Measurements from ENCODE around the gene IER5. TPM values are rescaled to one million over a fixed set of nuclear protein-coding genes. Genes with fewer than 3 reads are reported as not detected.

IER5 gene
- total RNA-seq, 2 experiments from 2014 or later, result 33.5 to 34.4 TPM

- Mint-ChIP-seq H3K9me3 (no peaks in the 10 kb centered on the region), H3K4me3 (no peak overlapping the region), H3K4me1 (ENCODE audit: low read depth) (peaks cover 35% of the 10 kb centered on the region), H3K36me3 (ENCODE audit: low read depth) (no peaks in the 10 kb centered on the region), H3K27me3 (ENCODE audit: low read depth) (peaks cover 6% of the 10 kb centered on the region), H3K27ac (no peak overlapping the region)
- intact Hi-C loops (cut with micrococcal nuclease), result loop anchor here (1.0 kb wide), 3 partner anchors 29 to 44 kb away; no protein-coding TSS in a partner anchor
- CTCF ChIA-PET, result interaction anchor here (0.7 to 1.7 kb wide), 3 partner anchors 36 to 169 kb away, joined by 3 to 9 read pairs (median 4); no protein-coding TSS in a partner anchor
- no peak for DNase-seq
These were observed 45.5 kb downstream of the IER5 start for GRCh38 chr1:181133969-181134418.

GRCh38 chr1:181134543-181135436 lies 46.3 kb downstream of the IER5 start:
- H3K27ac Mint-ChIP-seq, result peak overlapping the region; percentile 90
- H3K4me3 Mint-ChIP-seq, result peak overlapping the region; percentile 25
- H3K4me1 Mint-ChIP-seq (ENCODE audit: low read depth), result peaks cover 39% of the 10 kb centered on the region
- H3K9me3 Mint-ChIP-seq, result no peaks in the 10 kb centered on the region
- H3K27me3 Mint-ChIP-seq (ENCODE audit: low read depth), result peaks cover 6% of the 10 kb centered on the region
- intact Hi-C loops (cut with micrococcal nuclease), result loop anchor here (1.0 kb wide), 3 partner anchors 29 to 44 kb away; no protein-coding TSS in a partner anchor
- CTCF ChIA-PET, result interaction anchor here (0.7 to 2.8 kb wide), 5 partner anchors 31 to 168 kb away, joined by 3 to 11 read pairs (median 4); no protein-coding TSS in a partner anchor
- DNase-seq, result peak; percentile 68
- no peaks in the 10 kb centered on the region for H3K36me3 Mint-ChIP-seq (ENCODE audit: low read depth)

GRCh38 chr1:181135437-181135731 lies 46.9 kb downstream of the IER5 start:
- intact Hi-C loops (cut with micrococcal nuclease), result no loop called here
- Mint-ChIP-seq H3K4me3 (no peak overlapping the region), H3K27me3 (ENCODE audit: low read depth) (no peaks in the 10 kb centered on the region), H3K27ac (peak overlapping the region; percentile 90), H3K9me3 (no peaks in the 10 kb centered on the region), H3K36me3 (ENCODE audit: low read depth) (no peaks in the 10 kb centered on the region), H3K4me1 (ENCODE audit: low read depth) (peaks cover 45% of the 10 kb centered on the region)
- CTCF ChIA-PET, result interaction anchor here (0.7 to 2.8 kb wide), 5 partner anchors 31 to 56 kb away, joined by 3 to 11 read pairs (median 4); no protein-coding TSS in a partner anchor
- DNase-seq, result peak; percentile 54

- intact Hi-C loops (cut with micrococcal nuclease), result no loop called here
- no peak overlapping the region for H3K4me3 Mint-ChIP-seq
- no peaks in the 10 kb centered on the region for H3K36me3 Mint-ChIP-seq (ENCODE audit: low read depth)
- no peaks in the 10 kb centered on the region for H3K27me3 Mint-ChIP-seq (ENCODE audit: low read depth)
- H3K4me1 Mint-ChIP-seq (ENCODE audit: low read depth), result peaks cover 49% of the 10 kb centered on the region
- H3K27ac Mint-ChIP-seq, result peak overlapping the region; percentile 90
- CTCF ChIA-PET, result interaction anchor here (0.6 to 2.8 kb wide), 6 partner anchors 30 to 95 kb away, joined by 3 to 11 read pairs (median 4); no protein-coding TSS in a partner anchor
- H3K9me3 Mint-ChIP-seq, result no peaks in the 10 kb centered on the region
- no peak for DNase-seq
These were observed 47.6 kb downstream of the IER5 start for GRCh38 chr1:181135815-181136737.

- no peak for DNase-seq
- Mint-ChIP-seq H3K27ac (peak overlapping the region; percentile 9), H3K4me3 (no peak overlapping the region), H3K4me1 (ENCODE audit: low read depth) (peaks cover 51% of the 10 kb centered on the region), H3K9me3 (no peaks in the 10 kb centered on the region), H3K27me3 (ENCODE audit: low read depth) (no peaks in the 10 kb centered on the region), H3K36me3 (ENCODE audit: low read depth) (no peaks in the 10 kb centered on the region)
- CTCF ChIA-PET, result interaction anchor here (2.8 kb wide), 1 partner anchor 32 kb away, joined by 11 read pairs; no protein-coding TSS in a partner anchor
- intact Hi-C loops (cut with micrococcal nuclease), result no loop called here
These were observed 48.2 kb downstream of the IER5 start for GRCh38 chr1:181136738-181137122.

GRCh38 chr1:181137217-181137743 lies 48.8 kb downstream of the IER5 start:
- Mint-ChIP-seq H3K27ac (no peak overlapping the region), H3K4me1 (ENCODE audit: low read depth) (peaks cover 56% of the 10 kb centered on the region), H3K4me3 (no peak overlapping the region), H3K36me3 (ENCODE audit: low read depth) (no peaks in the 10 kb centered on the region), H3K9me3 (no peaks in the 10 kb centered on the region), H3K27me3 (ENCODE audit: low read depth) (no peaks in the 10 kb centered on the region)
- intact Hi-C loops (cut with micrococcal nuclease), result no loop called here
- DNase-seq, result no peak
- CTCF ChIA-PET, result interaction anchor here (2.8 kb wide), 1 partner anchor 33 kb away, joined by 11 read pairs; no protein-coding TSS in a partner anchor

- H3K36me3 Mint-ChIP-seq (ENCODE audit: low read depth), result no peaks in the 10 kb centered on the region
- no peaks in the 10 kb centered on the region for H3K9me3 Mint-ChIP-seq
These were observed 51.1 kb downstream of the IER5 start for GRCh38 chr1:181139631-181140061.

GRCh38 chr1:181140398-181140797 lies 51.9 kb downstream of the IER5 start:
- DNase-seq, result peak; percentile 65
- H3K27me3 Mint-ChIP-seq (ENCODE audit: low read depth), result no peaks in the 10 kb centered on the region
- intact Hi-C loops (cut with micrococcal nuclease), result loop anchor here (1.0 to 5.0 kb wide), 4 partner anchors 41 to 1263 kb away; partner anchors contain the start of genes TOR1AIP2 and XPR1
- no peaks in the 10 kb centered on the region for H3K9me3 Mint-ChIP-seq
- peaks cover 47% of the 10 kb centered on the region for H3K4me1 Mint-ChIP-seq (ENCODE audit: low read depth)
- peak overlapping the region; percentile 55 for H3K27ac Mint-ChIP-seq
- CTCF ChIA-PET, result interaction anchor here (1.9 to 12.8 kb wide), 9 partner anchors 20 to 259 kb away, joined by 6 to 158 read pairs (median 63); partner anchors contain the start of gene MR1
- no peaks in the 10 kb centered on the region for H3K36me3 Mint-ChIP-seq (ENCODE audit: low read depth)
- peak overlapping the region; percentile 5 for H3K4me3 Mint-ChIP-seq

More at GRCh38 chr1:181139631-181140061, 51.1 kb downstream of the IER5 start:
- Mint-ChIP-seq H3K4me1 (ENCODE audit: low read depth) (peaks cover 55% of the 10 kb centered on the region), H3K27ac (no peak overlapping the region), H3K27me3 (ENCODE audit: low read depth) (no peaks in the 10 kb centered on the region), H3K4me3 (no peak overlapping the region)
- DNase-seq, result no peak
- CTCF ChIA-PET, result interaction anchor here (0.9 to 12.8 kb wide), 7 partner anchors 25 to 258 kb away, joined by 3 to 158 read pairs (median 54); partner anchors contain the start of gene MR1
- intact Hi-C loops (cut with micrococcal nuclease), result loop anchor here (1.0 to 5.0 kb wide), 4 partner anchors 40 to 1262 kb away; partner anchors contain the start of genes TOR1AIP2 and XPR1

- intact Hi-C loops (cut with micrococcal nuclease), result loop anchor here (1.0 to 5.0 kb wide), 9 partner anchors 8 to 1264 kb away; partner anchors contain the start of genes IER5, STX6, TOR1AIP2 and XPR1
- Mint-ChIP-seq H3K4me3 (peak overlapping the region; percentile 5), H3K27me3 (ENCODE audit: low read depth) (no peaks in the 10 kb centered on the region), H3K9me3 (no peaks in the 10 kb centered on the region), H3K36me3 (ENCODE audit: low read depth) (no peaks in the 10 kb centered on the region), H3K27ac (peak overlapping the region; percentile 55), H3K4me1 (ENCODE audit: low read depth) (peaks cover 44% of the 10 kb centered on the region)
- DNase-seq, result peak; percentile 52
- CTCF ChIA-PET, result interaction anchor here (1.0 to 12.8 kb wide), 18 partner anchors 9 to 510 kb away, joined by 3 to 158 read pairs (median 16); partner anchors contain the start of genes MR1 and XPR1
These were observed 52.4 kb downstream of the IER5 start for GRCh38 chr1:181140891-181141290.

- Mint-ChIP-seq H3K4me3 (peak overlapping the region; percentile 4), H3K36me3 (ENCODE audit: low read depth) (no peaks in the 10 kb centered on the region), H3K9me3 (no peaks in the 10 kb centered on the region), H3K27me3 (ENCODE audit: low read depth) (no peaks in the 10 kb centered on the region), H3K4me1 (ENCODE audit: low read depth) (peaks cover 42% of the 10 kb centered on the region), H3K27ac (peak overlapping the region; percentile 55)
- DNase-seq, result peak; percentile 88
- CTCF ChIA-PET, result interaction anchor here (0.6 to 12.8 kb wide), 38 partner anchors 9 to 626 kb away, joined by 3 to 158 read pairs (median 6); partner anchors contain the start of genes MR1 and XPR1
- intact Hi-C loops (cut with micrococcal nuclease), result loop anchor here (1.0 to 5.0 kb wide), 8 partner anchors 8 to 1264 kb away; partner anchors contain the start of genes IER5, STX6, TOR1AIP2 and XPR1
These were observed 53.0 kb downstream of the IER5 start for GRCh38 chr1:181141431-181141910.
